Measurements from ENCODE around the gene PTH2R.

DNA sequence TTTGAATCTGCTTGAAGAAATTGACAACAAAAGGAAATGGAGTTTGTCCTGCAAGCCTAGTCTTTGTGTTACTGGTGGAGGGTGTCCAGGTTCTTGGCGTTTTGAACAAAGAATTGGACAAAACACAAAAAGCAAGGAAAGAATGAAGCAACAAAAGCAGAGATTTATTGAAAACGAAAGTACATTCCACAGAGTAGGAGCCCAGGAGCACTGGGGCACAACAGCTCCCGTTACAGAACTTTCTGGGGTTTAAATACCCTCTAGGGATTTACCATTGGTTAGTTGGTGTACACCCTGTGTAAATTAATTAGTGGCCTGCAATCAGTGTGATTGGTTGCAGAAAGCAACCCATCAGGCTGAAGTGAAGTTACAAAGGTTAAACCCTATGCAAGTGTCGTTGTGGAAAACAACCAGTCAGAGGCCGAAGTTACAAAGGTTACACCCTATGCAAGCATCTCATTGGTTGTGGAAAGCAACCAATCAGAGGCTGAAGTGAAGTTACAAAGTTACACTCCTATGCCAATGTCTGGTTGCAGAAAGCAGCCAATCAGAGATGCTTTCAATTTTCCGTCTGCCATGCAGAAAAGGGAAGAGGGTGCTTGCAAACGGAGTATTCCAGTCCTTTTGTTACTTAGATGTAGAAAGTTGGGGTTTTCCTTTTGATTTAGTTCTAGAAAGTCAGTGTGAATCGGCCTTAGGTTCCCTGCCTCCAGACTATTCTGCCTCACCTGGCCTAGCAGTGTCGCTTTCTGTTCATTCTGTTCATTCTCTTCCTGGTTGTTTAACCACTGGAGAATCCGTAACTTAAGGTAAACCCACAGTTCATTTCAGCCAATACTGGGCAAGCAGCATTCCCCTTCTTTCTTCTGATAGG is 47.6 kb upstream of the PTH2R start:
- TF ChIP-seq POLR2A (IDR thresholded peaks at IDR 0.05) = no peak
- no peak for TF ChIP-seq POLR2AphosphoS5 (IDR thresholded peaks at IDR 0.05; ENCODE audit: insufficient read depth in 1 of 2, low read depth in 1 of 2)
- TF ChIP-seq, protein P1, sequence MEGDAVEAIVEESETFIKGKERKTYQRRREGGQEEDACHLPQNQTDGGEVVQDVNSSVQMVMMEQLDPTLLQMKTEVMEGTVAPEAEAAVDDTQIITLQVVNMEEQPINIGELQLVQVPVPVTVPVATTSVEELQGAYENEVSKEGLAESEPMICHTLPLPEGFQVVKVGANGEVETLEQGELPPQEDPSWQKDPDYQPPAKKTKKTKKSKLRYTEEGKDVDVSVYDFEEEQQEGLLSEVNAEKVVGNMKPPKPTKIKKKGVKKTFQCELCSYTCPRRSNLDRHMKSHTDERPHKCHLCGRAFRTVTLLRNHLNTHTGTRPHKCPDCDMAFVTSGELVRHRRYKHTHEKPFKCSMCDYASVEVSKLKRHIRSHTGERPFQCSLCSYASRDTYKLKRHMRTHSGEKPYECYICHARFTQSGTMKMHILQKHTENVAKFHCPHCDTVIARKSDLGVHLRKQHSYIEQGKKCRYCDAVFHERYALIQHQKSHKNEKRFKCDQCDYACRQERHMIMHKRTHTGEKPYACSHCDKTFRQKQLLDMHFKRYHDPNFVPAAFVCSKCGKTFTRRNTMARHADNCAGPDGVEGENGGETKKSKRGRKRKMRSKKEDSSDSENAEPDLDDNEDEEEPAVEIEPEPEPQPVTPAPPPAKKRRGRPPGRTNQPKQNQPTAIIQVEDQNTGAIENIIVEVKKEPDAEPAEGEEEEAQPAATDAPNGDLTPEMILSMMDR (IDR thresholded peaks at IDR 0.05) = no peak
